K562 (cell line): ENCODE data around the gene HRCT1. TPM values are rescaled to one million over a fixed set of nuclear protein-coding genes. Genes with fewer than 3 reads are reported as not detected.

Experiments
- ATAC-seq: fragments of 200-7000 bp; cut with Tn5 transposase; 3 replicates; pipeline ENCODE4 v1.9.1; 2020; ENCODE audit warnings: moderate library complexity
- BruUV-seq: library from RNA; stranded (reverse); fragments of 400-500 nt; replicated peaks from 2 replicates; lab custom pipeline; 2021; lab: Mats Ljungman, UMichigan
- CTCF ChIA-PET: fragments of 300-600 bp; formaldehyde crosslinking; extraction: SDS; loops from one replicate; lab custom pipeline; 2021; ENCODE audit warnings: low intra/inter-chr PET ratio; lab: Yijun Ruan, JAX
- POLR2A ChIA-PET: fragments of 300-600, 350-650 bp; sonication (Branson Sonifier 250); formaldehyde crosslinking; extraction: SDS; loops from one replicate; lab custom pipeline; 2021; ENCODE audit warnings: antibody characterized with exemption, inconsistent platforms; lab: Yijun Ruan, JAX
- DNase-seq, 4 experiments: peaks; one replicate each; pipeline versions ENCODE4 v3.0.0 to v3.0.0-alpha.2; 2011 to 2018; ENCODE audit warnings: low spot score in 3 of 4, mixed read lengths in 3 of 4; ENCODE audit errors: extremely low read depth in 1 of 4
- FAIRE-seq: peaks from 2 replicates; lab custom pipeline; 2011; peaks lifted over from hg19 to GRCh38; lab: Jason Lieb, UNC
- H2AFZ ChIP-seq: 2 replicates; pipeline ENCODE4 v1.6.0; 2011; ENCODE audit warnings: low read depth, low read length, control low read depth, inconsistent platforms
- H3K27ac ChIP-seq: fragments of 200-600 bp; 3 replicates; pipeline ENCODE4 v1.8.0; 2011; ENCODE audit warnings: low read depth, mild to moderate bottlenecking, control low read depth, inconsistent platforms, low read length, moderate library complexity, mixed read lengths; ENCODE audit errors: extremely low read depth
- H3K27me3 ChIP-seq, 2 experiments: fragments of 300-600 bp in 1 of 2; 2 replicates in 1 of 2; 3 replicates in 1 of 2; pipeline versions ENCODE4 v1.6.0 to v1.8.0; 2011; ENCODE audit warnings: inconsistent platforms in 2 of 2, low read length in 2 of 2, mild to moderate bottlenecking in 1 of 2, mixed read lengths in 1 of 2, moderate library complexity in 1 of 2; ENCODE audit not compliant: control insufficient read depth in 2 of 2, insufficient read depth in 2 of 2
- H3K36me3 ChIP-seq: fragments of 300-600 bp; 3 replicates; pipeline ENCODE4 v1.8.0; 2011; ENCODE audit warnings: mild to moderate bottlenecking, low read length, inconsistent platforms; ENCODE audit not compliant: control insufficient read depth, insufficient read depth
- H3K4me1 ChIP-seq, 2 experiments: fragments of 200-600 bp in 1 of 2; replicated peaks in 1 of 2; 2 replicates in 1 of 2; 3 replicates in 1 of 2; pipeline versions ENCODE4 v1.5.1 to v1.8.0; 2011; ENCODE audit warnings: inconsistent platforms in 2 of 2, low read length in 2 of 2, mild to moderate bottlenecking in 1 of 2, mixed read lengths in 1 of 2, moderate library complexity in 1 of 2; ENCODE audit not compliant: control insufficient read depth in 2 of 2, insufficient read depth in 2 of 2
- H3K4me2 ChIP-seq: 2 replicates; pipeline ENCODE4 v1.6.1; 2011; ENCODE audit warnings: low read length, control low read depth, inconsistent platforms, mixed read lengths; ENCODE audit not compliant: insufficient read depth
- H3K4me3 ChIP-seq: fragments of 200-600 bp; sonication (generic), shearing (Covaris generic); 2 replicates; pipeline ENCODE4 v1.5.1; 2016; ENCODE audit warnings: control low read depth, inconsistent platforms
- H3K79me2 ChIP-seq: fragments of 200-600 bp; 3 replicates; pipeline ENCODE4 v1.8.0; 2011; ENCODE audit warnings: low read length, inconsistent platforms; ENCODE audit not compliant: control insufficient read depth, insufficient read depth
- H3K9ac ChIP-seq, 2 experiments: 2 replicates each; pipeline versions ENCODE4 v1.6.0 to v1.6.1; 2011; ENCODE audit warnings: low read depth in 2 of 2, low read length in 2 of 2, control low read depth in 1 of 2, inconsistent platforms in 1 of 2, mild to moderate bottlenecking in 1 of 2, mixed read lengths in 1 of 2; ENCODE audit not compliant: insufficient read depth in 1 of 2
- H3K9me1 ChIP-seq: one replicate; pipeline ENCODE4 v1.6.0; 2011; ENCODE audit warnings: inconsistent platforms, mild to moderate bottlenecking, low read length, moderate library complexity; ENCODE audit not compliant: control insufficient read depth, insufficient read depth
- H3K9me3 ChIP-seq: replicated peaks from 2 replicates; pipeline ENCODE4 v1.5.1; 2011; ENCODE audit warnings: low read depth, low read length, inconsistent platforms; ENCODE audit not compliant: control insufficient read depth, insufficient read depth
- H4K20me1 ChIP-seq: replicated peaks from 2 replicates; pipeline ENCODE4 v1.6.1; 2011; ENCODE audit warnings: low read length, inconsistent platforms, mixed read lengths; ENCODE audit not compliant: control insufficient read depth, insufficient read depth
- DMBX1 ChIP-seq: fragments of 250-450 bp; sonication (Bioruptor Pico); IDR thresholded peaks from 2 replicates; pipeline ENCODE4 v1.8.0; 2022; ENCODE audit warnings: inconsistent platforms, mild to moderate bottlenecking, moderate library complexity, borderline replicate concordance
- ETV1 ChIP-seq: fragments of 450-650 bp; conservative IDR thresholded peaks from 2 replicates; pipeline ENCODE4 v1.6.1; 2016; ENCODE audit warnings: missing genetic modification characterization, control low read depth, low read depth, missing compliant biosample characterization
- HMGN3 ChIP-seq: IDR thresholded peaks from 2 replicates; pipeline ENCODE4 v1.6.1; 2011; ENCODE audit warnings: borderline replicate concordance, low read depth, mild to moderate bottlenecking, mixed read lengths, low read length; ENCODE audit not compliant: insufficient read length; ENCODE audit errors: extremely low read depth
- MIER1 ChIP-seq: fragments of 450-650 bp; IDR thresholded peaks from 2 replicates; pipeline ENCODE4 v1.6.1; 2016; ENCODE audit warnings: antibody characterized with exemption, mild to moderate bottlenecking, low read depth
- SIRT6 ChIP-seq: IDR thresholded peaks from one replicate; pipeline ENCODE4 v1.6.1; 2012; ENCODE audit warnings: low read depth, mild to moderate bottlenecking, control low read depth, inconsistent platforms, low read length, moderate library complexity
- TCF3 ChIP-seq: sonication (generic); formaldehyde crosslinking; IDR thresholded peaks from 2 replicates; pipeline ENCODE4 v1.4.0; 2020; ENCODE audit warnings: mild to moderate bottlenecking, missing genetic modification reagents
- XRCC4 ChIP-seq: IDR thresholded peaks from one replicate; pipeline ENCODE4 v1.6.1; 2011; ENCODE audit not compliant: insufficient read depth, insufficient read length; ENCODE audit errors: extremely low read depth
- XRCC5 ChIP-seq: fragments of 200-400 bp; formaldehyde crosslinking; IDR thresholded peaks from 2 replicates; pipeline ENCODE4 v1.6.1; 2017; ENCODE audit warnings: low read depth, mild to moderate bottlenecking, low read length
- ZBTB17 ChIP-seq: fragments of 450-650 bp; formaldehyde crosslinking; IDR thresholded peaks from 2 replicates; pipeline ENCODE4 v1.4.0; 2020; ENCODE audit warnings: mild to moderate bottlenecking
- ZNF197 ChIP-seq: fragments of 200-800 bp; sonication (Bioruptor generic); IDR thresholded peaks from 2 replicates; pipeline ENCODE4 v1.6.1; 2016; ENCODE audit warnings: low read depth, missing genetic modification characterization, missing compliant biosample characterization
- WGBS: fragments of 100-300 bp; shearing (Covaris generic); methylation state at CpG from one replicate; pipeline ENCODE4 v1.1.6; 2016; ENCODE audit warnings: low coverage, mixed read lengths; ENCODE audit not compliant: insufficient coverage; ENCODE audit errors: missing lambda C conversion rate; 5-methylcytosine and 5-hydroxymethylcytosine counted together
- in situ Hi-C: fragments of 300-500 bp; cut with MboI; formaldehyde crosslinking; loops from 4 replicates; pipeline ENCODE4 v1.15.0; 2018; ENCODE audit warnings: inconsistent platforms, mixed read lengths
- intact Hi-C: fragments of 100-400 bp; cut with micrococcal nuclease; formaldehyde crosslinking; loops from 2 replicates; pipeline ENCODE4 v1.14.2; 2022
- polyA plus RNA-seq, 8 experiments: library from polyadenylated mRNA; depleted of rRNA in 4 of 8; stranded (reverse) in 5 of 8; unstranded in 3 of 8; fragments of >200 nt; fragmentation: Nextera tagmentation in 2 of 8; fragmentation: Illumina TruSeq in 1 of 8; extraction: Ambion mirVana in 2 of 8; extraction: Trizol in 1 of 8; gene quantifications; 2 replicates each; pipeline versions ENCODE4 v1.2.1 to v1.2.3, GENCODE V29; 2011 to 2014; ENCODE audit warnings: inconsistent platforms in 1 of 8, missing spikeins in 1 of 8
- total RNA-seq, 7 experiments: library from RNA; depleted of rRNA in 6 of 7; stranded (reverse); fragments of >200 nt in 6 of 7; fragmentation: Illumina TruSeq in 2 of 7; extraction: Trizol in 2 of 7; gene quantifications; 2 replicates each; pipeline versions ENCODE4 v1.2.1 to v1.2.3, GENCODE V29; 2011 to 2021; ENCODE audit warnings: low replicate concordance in 1 of 7
- TF ChIP-seq, protein P1 (sequence below): fragments of 250-450 bp; sonication (Bioruptor Pico); IDR thresholded peaks from 2 replicates; pipeline ENCODE4 v1.5.0; 2020; ENCODE audit warnings: mild to moderate bottlenecking, borderline replicate concordance
- TF ChIP-seq, protein P2 (sequence below): fragments of 450-650 bp; IDR thresholded peaks from 2 replicates; pipeline ENCODE4 v1.6.1; 2017; ENCODE audit warnings: antibody characterized with exemption
- TF ChIP-seq, protein P3 (sequence below): sonication (generic); formaldehyde crosslinking; IDR thresholded peaks from 2 replicates; pipeline ENCODE4 v1.8.1; 2023; ENCODE audit warnings: mild to moderate bottlenecking, missing genetic modification reagents, moderate library complexity

HRCT1 gene
- total and polyA plus RNA-seq, 9 of the 15 experiments (the other 6 are each of a cell fraction or from before 2014, with no cell fraction given), result 0.40 TPM; not detected in 8

DNA sequence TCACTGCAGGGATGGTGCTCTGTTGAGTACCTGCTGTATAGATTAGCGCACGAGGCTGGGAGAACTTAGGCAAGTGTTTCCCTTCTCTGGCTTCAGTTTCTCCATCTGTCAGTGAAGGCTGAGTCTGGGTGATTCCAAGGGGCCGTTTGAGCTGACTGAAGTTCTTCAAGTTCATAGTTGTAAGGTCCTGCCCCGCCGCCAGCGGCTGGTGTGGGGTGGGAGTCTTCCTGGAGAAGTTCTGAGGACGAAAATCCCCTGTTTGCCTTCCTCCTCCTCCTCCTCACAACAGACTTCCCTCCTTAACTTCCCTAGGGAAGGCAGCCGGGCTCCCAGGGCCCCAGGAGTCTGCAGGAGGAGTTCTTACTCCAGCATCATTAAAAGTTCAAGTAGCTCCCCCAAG, 1.7 kb upstream of the HRCT1 start:
- BruUV-seq, result no TSS peak
- H3K4me3 ChIP-seq, result no peak overlapping the region
- FAIRE-seq (no peak), ATAC-seq (no peak), DNase-seq (no peak)
- no peaks in the 10 kb centered on the region; a peak in 1 of 5 replicates for H3K27me3 ChIP-seq
- no peaks in the 10 kb centered on the region for H3K79me2 ChIP-seq
- 31% methylated on average over 7 of the region's 8 CpGs for WGBS
- ChIA-PET CTCF (interaction anchor here (2.2 kb wide), 1 partner anchor 104 kb away, joined by 15 read pairs; no protein-coding TSS in a partner anchor), POLR2A (interaction anchor here (0.5 to 1.4 kb wide), 2 partner anchors 55 to 65 kb away, joined by 3 read pairs; no protein-coding TSS in a partner anchor)
- H4K20me1 ChIP-seq, result no peaks in the 10 kb centered on the region
- no peaks in the 10 kb centered on the region for H3K9me1 ChIP-seq
- no peak overlapping the region for H3K9ac ChIP-seq
- H3K4me2 ChIP-seq, result no peak overlapping the region
- TF ChIP-seq XRCC5 (no peak), MIER1 (no peak), XRCC4 (no peak), ZNF197 (CRISPR knock-in tag) (no peak), HMGN3 (no peak), ZBTB17 (CRISPR knock-in tag) (no peak), SIRT6 (no peak), ETV1 (tag) (no peak), TCF3 (CRISPR knock-in tag) (no peak), DMBX1 (no peak)
- TF ChIP-seq, protein P1, sequence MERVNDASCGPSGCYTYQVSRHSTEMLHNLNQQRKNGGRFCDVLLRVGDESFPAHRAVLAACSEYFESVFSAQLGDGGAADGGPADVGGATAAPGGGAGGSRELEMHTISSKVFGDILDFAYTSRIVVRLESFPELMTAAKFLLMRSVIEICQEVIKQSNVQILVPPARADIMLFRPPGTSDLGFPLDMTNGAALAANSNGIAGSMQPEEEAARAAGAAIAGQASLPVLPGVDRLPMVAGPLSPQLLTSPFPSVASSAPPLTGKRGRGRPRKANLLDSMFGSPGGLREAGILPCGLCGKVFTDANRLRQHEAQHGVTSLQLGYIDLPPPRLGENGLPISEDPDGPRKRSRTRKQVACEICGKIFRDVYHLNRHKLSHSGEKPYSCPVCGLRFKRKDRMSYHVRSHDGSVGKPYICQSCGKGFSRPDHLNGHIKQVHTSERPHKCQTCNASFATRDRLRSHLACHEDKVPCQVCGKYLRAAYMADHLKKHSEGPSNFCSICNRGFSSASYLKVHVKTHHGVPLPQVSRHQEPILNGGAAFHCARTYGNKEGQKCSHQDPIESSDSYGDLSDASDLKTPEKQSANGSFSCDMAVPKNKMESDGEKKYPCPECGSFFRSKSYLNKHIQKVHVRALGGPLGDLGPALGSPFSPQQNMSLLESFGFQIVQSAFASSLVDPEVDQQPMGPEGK (CRISPR knock-in tag), result no peak
- TF ChIP-seq, protein P2, sequence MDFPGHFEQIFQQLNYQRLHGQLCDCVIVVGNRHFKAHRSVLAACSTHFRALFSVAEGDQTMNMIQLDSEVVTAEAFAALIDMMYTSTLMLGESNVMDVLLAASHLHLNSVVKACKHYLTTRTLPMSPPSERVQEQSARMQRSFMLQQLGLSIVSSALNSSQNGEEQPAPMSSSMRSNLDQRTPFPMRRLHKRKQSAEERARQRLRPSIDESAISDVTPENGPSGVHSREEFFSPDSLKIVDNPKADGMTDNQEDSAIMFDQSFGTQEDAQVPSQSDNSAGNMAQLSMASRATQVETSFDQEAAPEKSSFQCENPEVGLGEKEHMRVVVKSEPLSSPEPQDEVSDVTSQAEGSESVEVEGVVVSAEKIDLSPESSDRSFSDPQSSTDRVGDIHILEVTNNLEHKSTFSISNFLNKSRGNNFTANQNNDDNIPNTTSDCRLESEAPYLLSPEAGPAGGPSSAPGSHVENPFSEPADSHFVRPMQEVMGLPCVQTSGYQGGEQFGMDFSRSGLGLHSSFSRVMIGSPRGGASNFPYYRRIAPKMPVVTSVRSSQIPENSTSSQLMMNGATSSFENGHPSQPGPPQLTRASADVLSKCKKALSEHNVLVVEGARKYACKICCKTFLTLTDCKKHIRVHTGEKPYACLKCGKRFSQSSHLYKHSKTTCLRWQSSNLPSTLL, result no peak
- TF ChIP-seq, protein P3, sequence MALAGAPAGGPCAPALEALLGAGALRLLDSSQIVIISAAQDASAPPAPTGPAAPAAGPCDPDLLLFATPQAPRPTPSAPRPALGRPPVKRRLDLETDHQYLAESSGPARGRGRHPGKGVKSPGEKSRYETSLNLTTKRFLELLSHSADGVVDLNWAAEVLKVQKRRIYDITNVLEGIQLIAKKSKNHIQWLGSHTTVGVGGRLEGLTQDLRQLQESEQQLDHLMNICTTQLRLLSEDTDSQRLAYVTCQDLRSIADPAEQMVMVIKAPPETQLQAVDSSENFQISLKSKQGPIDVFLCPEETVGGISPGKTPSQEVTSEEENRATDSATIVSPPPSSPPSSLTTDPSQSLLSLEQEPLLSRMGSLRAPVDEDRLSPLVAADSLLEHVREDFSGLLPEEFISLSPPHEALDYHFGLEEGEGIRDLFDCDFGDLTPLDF, result no peak
- intact Hi-C loops (no loop called here), in situ Hi-C loops (loop anchor here (5.0 kb wide), 2 partner anchors 43 to 113 kb away; no protein-coding TSS in a partner anchor)
- no peaks in the 10 kb centered on the region for H3K36me3 ChIP-seq
- no peak overlapping the region for H3K27ac ChIP-seq
- no peak overlapping the region for H2AFZ ChIP-seq
- H3K9me3 ChIP-seq, result no peaks in the 10 kb centered on the region
- peaks cover 0 to 24% of the 10 kb centered on the region in 2 experiments; a peak in 3 of 5 replicates for H3K4me1 ChIP-seq
